Measurements from ENCODE around the gene PNCK. TPM values are rescaled to one million over a fixed set of nuclear protein-coding genes. Genes with fewer than 3 reads are reported as not detected.

Gene PNCK
- polyA plus RNA-seq, 3 donors, result 4.8 to 7.0 (median 5.6) TPM

DNA sequence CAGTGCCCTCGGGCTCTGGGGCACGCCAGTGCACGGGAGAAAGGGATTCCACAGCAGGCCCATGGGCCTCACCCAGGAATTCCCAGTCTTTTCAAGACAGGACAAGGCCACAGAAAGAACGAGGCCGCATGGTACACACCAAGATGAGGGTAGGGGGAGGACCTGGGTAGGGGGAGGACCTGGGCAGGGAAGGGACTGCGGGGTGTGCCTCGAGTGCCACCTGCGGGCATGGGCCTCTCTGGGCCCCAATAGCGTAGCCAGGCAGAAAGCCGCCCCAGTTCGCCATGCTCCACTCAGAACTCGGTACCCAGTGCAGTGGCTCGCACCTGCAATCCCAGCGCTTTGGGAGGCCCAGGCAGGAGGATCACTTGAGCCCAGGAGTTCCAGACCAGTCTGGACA, 40.6 kb downstream of the PNCK start:
- no peak for DNase-seq (ENCODE audit: low read depth in 3 of 3, low spot score in 2 of 3)

DNA sequence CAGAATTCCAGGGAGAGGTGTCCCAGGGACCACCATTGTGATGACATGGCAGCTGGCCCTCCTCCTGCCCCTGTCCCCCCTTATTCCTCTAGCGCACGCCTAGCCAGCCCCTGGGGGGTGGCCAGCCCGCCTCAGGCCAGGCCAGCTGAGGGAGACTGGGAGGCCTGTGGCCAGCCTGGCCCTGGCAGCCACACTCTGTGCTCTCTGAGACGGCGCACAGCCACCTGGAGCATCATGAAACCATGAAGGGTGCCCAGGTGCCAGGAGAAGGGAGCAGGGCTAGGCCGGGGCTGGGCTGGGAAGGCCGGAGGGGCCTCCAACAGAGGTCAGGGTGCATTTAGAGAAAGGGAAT, 41.0 kb downstream of the PNCK start:
- DNase-seq (ENCODE audit: low read depth in 3 of 3, low spot score in 2 of 3), result no peak

GRCh38 chrX:153631907-153632594, 41.6 kb downstream of the PNCK start:
- DNase-seq (ENCODE audit: low read depth in 3 of 3, low spot score in 2 of 3), result no peak

GRCh38 chrX:153631346-153631745, 42.3 kb downstream of the PNCK start:
- DNase-seq (ENCODE audit: low read depth in 3 of 3, low spot score in 2 of 3), result no peak

- DNase-seq (ENCODE audit: low read depth in 3 of 3, low spot score in 2 of 3), result no peak
Measured at GRCh38 chrX:153628665-153629064, 44.9 kb downstream of the PNCK start.

DNA sequence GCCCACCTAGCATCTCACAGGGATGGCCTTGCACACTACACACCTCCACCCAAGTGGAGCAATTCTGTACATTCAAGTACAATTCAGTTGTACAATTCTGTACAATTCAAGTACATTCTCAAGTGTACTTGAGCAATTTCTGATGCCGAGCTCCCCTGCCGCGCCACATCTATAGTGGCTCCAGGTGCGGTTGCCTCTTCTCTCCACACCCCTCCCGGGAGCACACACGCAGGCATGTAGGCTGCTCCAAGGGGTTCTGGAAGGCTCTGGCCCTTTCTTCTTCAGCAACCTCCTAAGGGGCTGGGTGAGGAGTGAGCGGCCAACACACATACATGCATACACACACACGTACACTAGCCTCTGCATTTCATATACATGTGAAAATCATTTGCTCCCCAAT, 45.5 kb downstream of the PNCK start:
- DNase-seq (ENCODE audit: low read depth in 3 of 3, low spot score in 2 of 3), result no peak

DNA sequence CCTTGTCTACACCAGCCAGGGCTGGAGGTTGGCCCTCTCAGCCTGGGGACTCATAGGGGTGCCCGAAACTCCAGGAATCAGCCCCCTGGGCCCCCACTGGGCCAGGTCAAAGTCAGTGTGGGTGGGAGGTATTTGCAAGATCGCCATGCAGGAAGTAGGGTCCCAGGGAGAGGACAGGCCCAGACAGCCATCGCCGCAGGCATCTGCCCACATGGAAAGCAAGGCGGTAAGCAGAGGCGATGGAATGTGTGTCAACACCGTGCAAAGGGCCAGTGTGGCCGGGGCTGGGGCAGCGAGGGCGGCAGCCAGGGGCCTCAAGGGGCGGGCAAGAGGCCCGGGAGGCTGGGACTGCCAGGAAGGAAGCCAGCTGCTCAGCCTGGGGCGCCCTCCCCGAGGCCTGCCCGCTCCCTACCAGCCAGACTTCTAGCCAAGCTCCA, 45.9 kb downstream of the PNCK start:
- no peak for DNase-seq (ENCODE audit: low read depth in 3 of 3, low spot score in 2 of 3)

- DNase-seq (ENCODE audit: low read depth in 3 of 3, low spot score in 2 of 3), result no peak
Measured at GRCh38 chrX:153626863-153627674, 46.5 kb downstream of the PNCK start.

DNA sequence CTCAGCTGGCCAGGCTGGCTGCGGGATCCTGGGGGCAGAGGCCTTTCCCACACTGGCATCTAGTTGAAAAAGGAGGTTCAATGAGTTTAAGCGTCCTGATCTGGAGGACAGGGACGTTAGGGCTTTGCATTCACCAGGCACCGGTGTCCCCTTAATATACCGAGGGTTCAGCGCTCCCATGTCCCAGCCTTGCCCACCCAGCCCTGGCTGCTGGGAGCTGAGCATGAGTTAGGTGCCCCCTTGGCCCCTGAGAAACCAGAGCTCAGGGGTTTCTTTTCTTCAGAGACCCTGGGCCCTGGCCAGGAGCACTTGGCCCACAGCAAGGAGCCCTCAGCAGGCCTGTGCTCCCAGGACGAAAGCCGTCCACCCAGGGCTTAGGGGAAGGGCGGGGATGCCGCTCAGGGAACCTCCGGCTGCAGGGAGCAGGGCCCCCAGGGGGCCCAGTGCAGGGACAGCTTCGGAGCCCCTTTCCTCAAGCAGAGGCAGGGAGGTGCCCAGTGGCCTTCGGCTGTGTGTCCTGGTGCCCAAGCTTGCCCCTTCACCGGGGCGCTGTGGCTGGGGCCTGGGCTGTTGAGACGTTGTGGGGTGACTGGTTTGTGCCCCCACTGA, 47.5 kb downstream of the PNCK start:
- DNase-seq (ENCODE audit: low read depth in 3 of 3, low spot score in 2 of 3), result no peak

- DNase-seq (ENCODE audit: low read depth in 3 of 3, low spot score in 2 of 3), result no peak
Measured at GRCh38 chrX:153625271-153626024, 48.2 kb downstream of the PNCK start.

DNA sequence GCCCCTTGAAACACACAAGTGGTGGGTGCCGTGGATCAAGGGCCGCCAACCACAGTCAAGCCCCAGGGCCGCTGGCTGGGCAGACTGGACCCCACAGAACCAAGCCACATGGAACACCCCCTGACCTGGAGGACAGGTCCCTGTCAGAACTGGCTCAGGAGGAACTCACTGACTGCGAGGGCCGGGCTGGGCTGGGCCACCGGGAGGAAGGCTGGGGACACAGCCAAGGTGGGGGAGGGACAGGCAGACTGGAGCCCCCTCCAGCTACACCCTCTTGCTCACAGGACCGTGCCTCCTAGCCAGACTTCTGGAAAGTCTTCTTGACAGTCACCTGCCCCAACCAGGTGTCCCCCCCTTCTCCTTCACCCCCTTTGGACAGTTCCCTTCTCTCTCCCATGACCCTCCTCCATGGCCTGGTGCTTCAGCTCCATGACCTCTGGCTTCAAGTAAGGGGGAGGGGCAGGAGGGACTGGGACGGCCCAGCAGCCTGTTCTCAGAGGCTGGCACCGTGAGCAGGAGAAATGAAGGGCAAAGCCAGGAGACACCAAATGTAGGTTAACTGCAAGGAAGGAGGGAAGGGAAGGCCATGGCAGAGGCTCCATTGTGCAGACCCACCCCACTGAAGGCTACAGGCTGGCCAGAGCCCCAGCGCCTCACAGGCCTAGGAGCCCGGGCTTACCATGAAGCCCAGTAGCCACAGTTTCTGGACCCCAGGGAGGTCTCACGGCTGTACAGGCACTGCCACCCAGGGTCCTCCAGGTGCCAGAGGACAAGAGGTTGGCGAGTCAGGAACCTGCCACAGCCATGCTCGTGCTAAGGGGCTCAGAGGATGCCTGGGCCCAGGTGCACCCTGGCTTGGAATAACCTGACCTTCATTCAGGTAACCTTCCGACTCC, 49.2 kb downstream of the PNCK start:
- no peak for DNase-seq (ENCODE audit: low read depth in 3 of 3, low spot score in 2 of 3)

DNA sequence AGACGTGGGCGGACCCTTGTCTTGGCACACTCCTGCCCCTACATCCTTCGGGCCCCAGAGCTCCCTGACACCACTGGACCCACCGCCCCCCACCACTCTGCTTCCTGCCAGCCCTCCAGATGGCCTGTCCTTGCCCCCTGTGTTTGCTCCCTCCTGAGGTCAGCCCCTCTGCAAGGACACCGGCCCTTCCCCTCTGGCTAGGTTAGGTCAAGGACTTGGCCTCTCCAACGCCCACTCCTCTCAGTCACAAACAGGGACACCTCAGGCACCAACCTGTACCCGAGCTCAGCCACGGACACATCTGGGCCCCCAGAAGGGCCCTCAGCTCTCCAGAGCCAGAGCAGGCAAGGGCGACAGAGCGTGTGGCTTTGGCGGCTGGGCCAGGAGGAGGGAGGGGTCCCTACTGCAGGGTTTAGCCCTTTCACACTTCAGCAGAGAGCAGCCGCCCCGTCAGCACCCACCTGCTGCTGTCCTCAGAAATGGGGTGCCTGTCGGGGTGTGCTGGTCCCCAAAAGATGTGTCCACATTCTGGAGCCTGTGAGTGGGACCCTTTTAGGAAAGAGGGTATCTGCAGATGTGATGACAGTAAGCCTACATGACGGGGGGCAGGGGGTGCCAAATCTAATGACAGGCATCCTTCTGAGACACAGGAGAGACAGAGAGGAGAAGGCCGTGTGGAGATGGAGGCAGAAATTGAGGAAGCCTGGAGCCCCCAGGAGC, 50.1 kb downstream of the PNCK start:
- DNase-seq (ENCODE audit: low read depth in 3 of 3, low spot score in 2 of 3), result no peak

- DNase-seq (ENCODE audit: low read depth in 3 of 3, low spot score in 2 of 3), result no peak
Measured at GRCh38 chrX:153622661-153623309, 50.8 kb downstream of the PNCK start.

GRCh38 chrX:153621949-153622598, 51.5 kb downstream of the PNCK start:
- no peak for DNase-seq (ENCODE audit: low read depth in 3 of 3, low spot score in 2 of 3)

DNA sequence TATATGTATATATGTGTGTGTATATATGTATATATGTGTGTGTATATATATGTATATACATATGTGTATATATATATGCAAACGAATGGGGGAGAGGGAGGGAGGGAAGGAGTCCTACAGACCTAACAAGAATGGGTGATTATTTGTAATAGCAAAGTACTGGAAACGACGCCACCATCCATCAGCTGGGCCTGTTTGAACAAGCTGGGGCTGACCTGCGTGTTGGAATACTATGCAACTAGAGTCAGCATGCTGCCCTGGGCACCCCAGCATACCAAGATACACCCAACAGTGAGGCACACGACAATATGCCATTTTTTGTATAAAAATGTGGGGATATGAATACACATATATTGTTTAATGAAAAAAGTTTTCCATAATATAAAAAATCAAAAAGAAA, 53.0 kb downstream of the PNCK start:
- no peak for DNase-seq (ENCODE audit: low read depth in 3 of 3, low spot score in 2 of 3)

All from right renal cortex interstitium (tissue), 3 donors.